Adrenal gland (tissue), 5 donors: ENCODE data around the gene SLCO2A1.

Source experiments
- CTCF ChIP-seq, 6 experiments: fragments of 450-650 bp in 4 of 6; fragments of 200-600 bp in 2 of 6; sonication (generic) in 1 of 6; IDR thresholded peaks; 1 replicate in 5 of 6; 2 replicates in 1 of 6; pipeline versions ENCODE4 v1.5.1 to v1.8.0; 2016 to 2021; ENCODE audit warnings: antibody characterized with exemption in 6 of 6, mild to moderate bottlenecking in 2 of 6, moderate library complexity in 1 of 6
- POLR2A ChIP-seq, 2 donors: fragments of 450-650 bp; IDR thresholded peaks; one replicate each; pipeline ENCODE4 v1.6.1; 2017; ENCODE audit warnings: antibody characterized with exemption in 2 of 2, mild to moderate bottlenecking in 2 of 2, moderate library complexity in 1 of 2
- donor health status: DM: no; HTN: no; CAD: no.

GRCh38 chr3:133948996-133949395, 80.7 kb downstream of the SLCO2A1 start:
- no peak for TF ChIP-seq CTCF (IDR thresholded peaks at IDR 0.05)
- no peak for TF ChIP-seq POLR2A (IDR thresholded peaks at IDR 0.05)
